DOHH2 (cell line): ENCODE results near the gene CDH18.

Experiments used
- H3F3A ChIP-seq: fragments of 200-600 bp; sonication (generic), shearing (Covaris generic); 2 replicates; pipeline ENCODE4 v1.6.0; 2016; ENCODE audit warnings: antibody characterized with exemption, mild to moderate bottlenecking; ENCODE audit not compliant: control insufficient read depth, insufficient read depth
- H3K27ac ChIP-seq: fragments of 200-600 bp; sonication (generic); 2 replicates; pipeline ENCODE4 v1.5.1; 2014; ENCODE audit warnings: low read depth, mild to moderate bottlenecking, low read length, moderate library complexity
- H3K27me3 ChIP-seq: fragments of 200-600 bp; sonication (generic); 2 replicates; pipeline ENCODE4 v1.6.1; 2014; ENCODE audit warnings: mild to moderate bottlenecking, low read length, mixed read lengths; ENCODE audit not compliant: control insufficient read depth
- H3K36me3 ChIP-seq: fragments of 200-600 bp; sonication (generic); 2 replicates; pipeline ENCODE4 v1.6.1; 2014; ENCODE audit warnings: mild to moderate bottlenecking, low read length, moderate library complexity, mixed read lengths; ENCODE audit not compliant: control insufficient read depth
- H3K4me1 ChIP-seq: fragments of 200-600 bp; sonication (generic); 2 replicates; pipeline ENCODE4 v1.6.1; 2014; ENCODE audit warnings: mild to moderate bottlenecking, low read length, mixed read lengths; ENCODE audit not compliant: control insufficient read depth
- H3K4me2 ChIP-seq: fragments of 200-600 bp; sonication (generic); 2 replicates; pipeline ENCODE4 v1.6.0; 2014; ENCODE audit warnings: mild to moderate bottlenecking, low read length, moderate library complexity
- H3K4me3 ChIP-seq: fragments of 200-600 bp; sonication (generic); 2 replicates; pipeline ENCODE4 v1.5.1; 2014; ENCODE audit warnings: mild to moderate bottlenecking, low read length, mixed read lengths
- H3K79me2 ChIP-seq: fragments of 200-600 bp; sonication (generic); 2 replicates; pipeline ENCODE4 v1.6.1; 2014; ENCODE audit warnings: mild to moderate bottlenecking, low read length, mixed read lengths; ENCODE audit not compliant: control insufficient read depth
- H3K9me2 ChIP-seq: fragments of 200-600 bp; sonication (generic); replicated peaks from 2 replicates; pipeline ENCODE4 v1.6.1; 2014; ENCODE audit warnings: mild to moderate bottlenecking, low read length, mixed read lengths; ENCODE audit not compliant: control insufficient read depth
- H3K9me3 ChIP-seq: fragments of 200-600 bp; sonication (generic); 2 replicates; pipeline ENCODE4 v1.6.1; 2014; ENCODE audit warnings: antibody characterized with exemption, low read length, mixed read lengths; ENCODE audit not compliant: control insufficient read depth, insufficient read depth
- H4K20me1 ChIP-seq: fragments of 200-600 bp; sonication (generic); 2 replicates; pipeline ENCODE4 v1.6.0; 2014; ENCODE audit warnings: low read depth, mild to moderate bottlenecking, antibody characterized with exemption, low read length, moderate library complexity; ENCODE audit not compliant: control insufficient read depth, insufficient read depth
- EZH2phosphoT487 ChIP-seq: fragments of 200-600 bp; sonication (generic); IDR thresholded peaks from 2 replicates; pipeline ENCODE4 v1.6.1; 2017; ENCODE audit warnings: borderline replicate concordance, mild to moderate bottlenecking, antibody characterized with exemption, low read length, moderate library complexity, mixed read lengths
- TF ChIP-seq, protein P1 (sequence below): fragments of 200-600 bp; sonication (generic); IDR thresholded peaks from one replicate; pipeline ENCODE4 v1.5.1; 2014; ENCODE audit warnings: antibody characterized with exemption, mild to moderate bottlenecking, low read depth, low read length; ENCODE audit not compliant: poor library complexity, severe bottlenecking

Gene CDH18

DNA sequence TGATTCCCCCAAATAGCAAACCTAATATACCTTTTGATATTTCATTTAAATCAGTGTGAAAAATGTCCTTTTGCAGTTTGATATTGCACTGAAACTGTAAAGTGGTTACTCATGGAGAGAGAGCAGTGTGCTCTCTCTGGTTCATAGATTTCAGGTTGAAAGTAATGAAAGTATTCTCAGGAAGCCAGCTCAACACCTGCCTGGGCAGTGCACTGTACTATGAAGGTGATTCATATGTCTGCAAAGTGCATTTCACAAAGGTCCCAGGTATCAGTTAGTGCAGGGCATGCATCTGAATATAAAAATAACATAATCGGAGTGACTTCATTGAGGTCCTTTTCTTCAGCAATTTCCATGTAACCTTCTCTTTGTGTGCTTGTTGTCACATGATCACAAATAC is 274.3 kb downstream of the CDH18 start:
- H3K27ac ChIP-seq: no peak overlapping the region
- H3K4me1 ChIP-seq: no peaks in the 10 kb centered on the region
- no peak overlapping the region for H3K4me3 ChIP-seq
- no peaks in the 10 kb centered on the region for H3K9me3 ChIP-seq
- H3K36me3 ChIP-seq: no peaks in the 10 kb centered on the region
- H4K20me1 ChIP-seq: no peaks in the 10 kb centered on the region
- H3F3A ChIP-seq: no peaks in the 10 kb centered on the region
- no peaks in the 10 kb centered on the region for H3K27me3 ChIP-seq
- H3K4me2 ChIP-seq: no peak overlapping the region
- no peaks in the 10 kb centered on the region for H3K9me2 ChIP-seq
- no peaks in the 10 kb centered on the region for H3K79me2 ChIP-seq
- TF ChIP-seq, protein P1, sequence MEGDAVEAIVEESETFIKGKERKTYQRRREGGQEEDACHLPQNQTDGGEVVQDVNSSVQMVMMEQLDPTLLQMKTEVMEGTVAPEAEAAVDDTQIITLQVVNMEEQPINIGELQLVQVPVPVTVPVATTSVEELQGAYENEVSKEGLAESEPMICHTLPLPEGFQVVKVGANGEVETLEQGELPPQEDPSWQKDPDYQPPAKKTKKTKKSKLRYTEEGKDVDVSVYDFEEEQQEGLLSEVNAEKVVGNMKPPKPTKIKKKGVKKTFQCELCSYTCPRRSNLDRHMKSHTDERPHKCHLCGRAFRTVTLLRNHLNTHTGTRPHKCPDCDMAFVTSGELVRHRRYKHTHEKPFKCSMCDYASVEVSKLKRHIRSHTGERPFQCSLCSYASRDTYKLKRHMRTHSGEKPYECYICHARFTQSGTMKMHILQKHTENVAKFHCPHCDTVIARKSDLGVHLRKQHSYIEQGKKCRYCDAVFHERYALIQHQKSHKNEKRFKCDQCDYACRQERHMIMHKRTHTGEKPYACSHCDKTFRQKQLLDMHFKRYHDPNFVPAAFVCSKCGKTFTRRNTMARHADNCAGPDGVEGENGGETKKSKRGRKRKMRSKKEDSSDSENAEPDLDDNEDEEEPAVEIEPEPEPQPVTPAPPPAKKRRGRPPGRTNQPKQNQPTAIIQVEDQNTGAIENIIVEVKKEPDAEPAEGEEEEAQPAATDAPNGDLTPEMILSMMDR: no peak
- TF ChIP-seq EZH2phosphoT487: no peak

- Histone ChIP-seq H3K9me2 (no peaks in the 10 kb centered on the region), H3K4me3 (no peak overlapping the region), H3K4me2 (no peak overlapping the region), H3K27ac (no peak overlapping the region), H3K9me3 (no peaks in the 10 kb centered on the region), H4K20me1 (no peaks in the 10 kb centered on the region), H3K4me1 (no peaks in the 10 kb centered on the region), H3F3A (no peaks in the 10 kb centered on the region), H3K36me3 (no peaks in the 10 kb centered on the region), H3K79me2 (no peaks in the 10 kb centered on the region), H3K27me3 (no peaks in the 10 kb centered on the region)
- TF ChIP-seq EZH2phosphoT487: no peak
- TF ChIP-seq, protein P1: no peak
Observed at GRCh38 chr5:19709403-19709802, 278.6 kb downstream of the CDH18 start.

- no peaks in the 10 kb centered on the region for H3K9me2 ChIP-seq
Observed at GRCh38 chr5:19706776-19707175, 281.2 kb downstream of the CDH18 start.

More at GRCh38 chr5:19706776-19707175, 281.2 kb downstream of the CDH18 start:
- no peak overlapping the region for H3K4me2 ChIP-seq
- no peak overlapping the region for H3K27ac ChIP-seq
- H3K9me3 ChIP-seq: no peaks in the 10 kb centered on the region
- H3K4me1 ChIP-seq: no peaks in the 10 kb centered on the region
- no peaks in the 10 kb centered on the region for H4K20me1 ChIP-seq
- TF ChIP-seq, protein P1: no peak
- H3K36me3 ChIP-seq: no peaks in the 10 kb centered on the region
- H3F3A ChIP-seq: no peaks in the 10 kb centered on the region
- H3K4me3 ChIP-seq: no peak overlapping the region
- H3K79me2 ChIP-seq: no peaks in the 10 kb centered on the region
- H3K27me3 ChIP-seq: no peaks in the 10 kb centered on the region
